ENCODE results near the gene ATR. TPM values are rescaled to one million over a fixed set of nuclear protein-coding genes. Genes with fewer than 3 reads are reported as not detected.

Gene ATR
- polyA plus RNA-seq, 1 experiment = 6.0 TPM

GRCh38 chr3:142450881-142451280 lies 127.7 kb downstream of the ATR start:
- DNase-seq (ENCODE audit: low read depth) = no peak
- Histone ChIP-seq H3K36me3 (ENCODE audit: control insufficient read depth, insufficient read depth, low read length) (0 out of 2 replicates have a peak, but pooled peaks cover 1% of the 10 kb centered on the region), H3K4me3 (ENCODE audit: low read depth, low read length) (no peak overlapping the region), H3K27me3 (ENCODE audit: control insufficient read depth, insufficient read depth, low read length) (no peaks in the 10 kb centered on the region)
- ChIA-PET CTCF (interaction anchor here (1.5 kb wide), 1 partner anchor 12 kb away, joined by 3 read pairs; no protein-coding TSS in a partner anchor), POLR2A (interaction anchor here (0.6 kb wide), 1 partner anchor 54 kb away, joined by 3 read pairs; no protein-coding TSS in a partner anchor)
- no peak for TF ChIP-seq CTCF (IDR thresholded peaks at IDR 0.05; ENCODE audit: insufficient read depth, low read depth, low read length)

GRCh38 chr3:142450189-142450588 lies 128.3 kb downstream of the ATR start:
- Histone ChIP-seq H3K36me3 (ENCODE audit: control insufficient read depth, insufficient read depth, low read length) (0 out of 2 replicates have a peak, but pooled peaks cover 1% of the 10 kb centered on the region), H3K4me3 (ENCODE audit: low read depth, low read length) (no peak overlapping the region), H3K27me3 (ENCODE audit: control insufficient read depth, insufficient read depth, low read length) (no peaks in the 10 kb centered on the region)
- no peak for TF ChIP-seq CTCF (IDR thresholded peaks at IDR 0.05; ENCODE audit: insufficient read depth, low read depth, low read length)
- no peak for DNase-seq (ENCODE audit: low read depth)
- CTCF ChIA-PET = no interaction called here
- POLR2A ChIA-PET = no interaction called here

- TF ChIP-seq CTCF (IDR thresholded peaks at IDR 0.05; ENCODE audit: insufficient read depth, low read depth, low read length) = no peak
- ChIA-PET POLR2A (no interaction called here), CTCF (no interaction called here)
- DNase-seq (ENCODE audit: low read depth) = peak; percentile 60
- Histone ChIP-seq H3K4me3 (ENCODE audit: low read depth, low read length) (peak within 1 kb of the TSS; percentile 90), H3K27me3 (ENCODE audit: control insufficient read depth, insufficient read depth, low read length) (no peaks in the 10 kb centered on the region), H3K36me3 (ENCODE audit: control insufficient read depth, insufficient read depth, low read length) (0 out of 2 replicates have a peak, but pooled peaks cover 1% of the 10 kb centered on the region)
Observed at GRCh38 chr3:142447852-142448823, 130.4 kb downstream of the ATR start, which contains the start of gene XRN1. Gene XRN1 (minus strand): TSS chr3:142448037. CDS start chr3:142447944, 93 bp downstream.

- no peak for TF ChIP-seq CTCF (IDR thresholded peaks at IDR 0.05; ENCODE audit: insufficient read depth, low read depth, low read length)
- Histone ChIP-seq H3K36me3 (ENCODE audit: control insufficient read depth, insufficient read depth, low read length) (0 out of 2 replicates have a peak, but pooled peaks cover 1% of the 10 kb centered on the region), H3K27me3 (ENCODE audit: control insufficient read depth, insufficient read depth, low read length) (no peaks in the 10 kb centered on the region), H3K4me3 (ENCODE audit: low read depth, low read length) (peak overlapping the region; percentile 90)
- DNase-seq (ENCODE audit: low read depth) = no peak
- POLR2A ChIA-PET = interaction anchor here (0.5 kb wide), 1 partner anchor 130 kb away, joined by 4 read pairs; no protein-coding TSS in a partner anchor
- CTCF ChIA-PET = no interaction called here
Observed at GRCh38 chr3:142447301-142447851, 131.2 kb downstream of the ATR start.

- no peaks in the 10 kb centered on the region for H3K27me3 ChIP-seq (ENCODE audit: control insufficient read depth, insufficient read depth, low read length)
- ChIA-PET POLR2A (no interaction called here), CTCF (interaction anchor here (0.5 to 1.3 kb wide), 3 partner anchors 9 to 419 kb away, joined by 3 to 4 read pairs (median 4); no protein-coding TSS in a partner anchor)
- H3K4me3 ChIP-seq (ENCODE audit: low read depth, low read length) = peak overlapping the region; percentile 90
- no peak for DNase-seq (ENCODE audit: low read depth)
- 0 out of 2 replicates have a peak, but pooled peaks cover 1% of the 10 kb centered on the region for H3K36me3 ChIP-seq (ENCODE audit: control insufficient read depth, insufficient read depth, low read length)
- TF ChIP-seq CTCF (IDR thresholded peaks at IDR 0.05; ENCODE audit: insufficient read depth, low read depth, low read length) = no peak
Observed at GRCh38 chr3:142445816-142446254, 132.7 kb downstream of the ATR start.

Data from BJ (cell line).